K562 (cell line): ENCODE results near the gene ZNF778. TPM values are rescaled to one million over a fixed set of nuclear protein-coding genes. Genes with fewer than 3 reads are reported as not detected.

ENCODE experiments used
- ATAC-seq: fragments of 200-7000 bp; cut with Tn5 transposase; 3 replicates; pipeline ENCODE4 v1.9.1; 2020; ENCODE audit warnings: moderate library complexity
- BruUV-seq: library from RNA; stranded (reverse); fragments of 400-500 nt; replicated peaks from 2 replicates; lab custom pipeline; 2021; lab: Mats Ljungman, UMichigan
- CTCF ChIA-PET: fragments of 300-600 bp; formaldehyde crosslinking; extraction: SDS; loops from one replicate; lab custom pipeline; 2021; ENCODE audit warnings: low intra/inter-chr PET ratio; lab: Yijun Ruan, JAX
- POLR2A ChIA-PET: fragments of 300-600, 350-650 bp; sonication (Branson Sonifier 250); formaldehyde crosslinking; extraction: SDS; loops from one replicate; lab custom pipeline; 2021; ENCODE audit warnings: antibody characterized with exemption, inconsistent platforms; lab: Yijun Ruan, JAX
- DNase-seq, 4 experiments: peaks; one replicate each; pipeline versions ENCODE4 v3.0.0 to v3.0.0-alpha.2; 2011 to 2018; ENCODE audit warnings: low spot score in 3 of 4, mixed read lengths in 3 of 4; ENCODE audit errors: extremely low read depth in 1 of 4
- FAIRE-seq: peaks from 2 replicates; lab custom pipeline; 2011; peaks lifted over from hg19 to GRCh38; lab: Jason Lieb, UNC
- H2AFZ ChIP-seq: 2 replicates; pipeline ENCODE4 v1.6.0; 2011; ENCODE audit warnings: low read depth, low read length, control low read depth, inconsistent platforms
- H3K27ac ChIP-seq: fragments of 200-600 bp; 3 replicates; pipeline ENCODE4 v1.8.0; 2011; ENCODE audit warnings: low read depth, mild to moderate bottlenecking, control low read depth, inconsistent platforms, low read length, moderate library complexity, mixed read lengths; ENCODE audit errors: extremely low read depth
- H3K27me3 ChIP-seq, 2 experiments: fragments of 300-600 bp in 1 of 2; 2 replicates in 1 of 2; 3 replicates in 1 of 2; pipeline versions ENCODE4 v1.6.0 to v1.8.0; 2011; ENCODE audit warnings: inconsistent platforms in 2 of 2, low read length in 2 of 2, mild to moderate bottlenecking in 1 of 2, mixed read lengths in 1 of 2, moderate library complexity in 1 of 2; ENCODE audit not compliant: control insufficient read depth in 2 of 2, insufficient read depth in 2 of 2
- H3K36me3 ChIP-seq: fragments of 300-600 bp; 3 replicates; pipeline ENCODE4 v1.8.0; 2011; ENCODE audit warnings: mild to moderate bottlenecking, low read length, inconsistent platforms; ENCODE audit not compliant: control insufficient read depth, insufficient read depth
- H3K4me1 ChIP-seq, 2 experiments: fragments of 200-600 bp in 1 of 2; replicated peaks in 1 of 2; 2 replicates in 1 of 2; 3 replicates in 1 of 2; pipeline versions ENCODE4 v1.5.1 to v1.8.0; 2011; ENCODE audit warnings: inconsistent platforms in 2 of 2, low read length in 2 of 2, mild to moderate bottlenecking in 1 of 2, mixed read lengths in 1 of 2, moderate library complexity in 1 of 2; ENCODE audit not compliant: control insufficient read depth in 2 of 2, insufficient read depth in 2 of 2
- H3K4me2 ChIP-seq: 2 replicates; pipeline ENCODE4 v1.6.1; 2011; ENCODE audit warnings: low read length, control low read depth, inconsistent platforms, mixed read lengths; ENCODE audit not compliant: insufficient read depth
- H3K4me3 ChIP-seq: fragments of 200-600 bp; sonication (generic), shearing (Covaris generic); 2 replicates; pipeline ENCODE4 v1.5.1; 2016; ENCODE audit warnings: control low read depth, inconsistent platforms
- H3K79me2 ChIP-seq: fragments of 200-600 bp; 3 replicates; pipeline ENCODE4 v1.8.0; 2011; ENCODE audit warnings: low read length, inconsistent platforms; ENCODE audit not compliant: control insufficient read depth, insufficient read depth
- H3K9ac ChIP-seq, 2 experiments: 2 replicates each; pipeline versions ENCODE4 v1.6.0 to v1.6.1; 2011; ENCODE audit warnings: low read depth in 2 of 2, low read length in 2 of 2, control low read depth in 1 of 2, inconsistent platforms in 1 of 2, mild to moderate bottlenecking in 1 of 2, mixed read lengths in 1 of 2; ENCODE audit not compliant: insufficient read depth in 1 of 2
- H3K9me1 ChIP-seq: one replicate; pipeline ENCODE4 v1.6.0; 2011; ENCODE audit warnings: inconsistent platforms, mild to moderate bottlenecking, low read length, moderate library complexity; ENCODE audit not compliant: control insufficient read depth, insufficient read depth
- H3K9me3 ChIP-seq: replicated peaks from 2 replicates; pipeline ENCODE4 v1.5.1; 2011; ENCODE audit warnings: low read depth, low read length, inconsistent platforms; ENCODE audit not compliant: control insufficient read depth, insufficient read depth
- H4K20me1 ChIP-seq: replicated peaks from 2 replicates; pipeline ENCODE4 v1.6.1; 2011; ENCODE audit warnings: low read length, inconsistent platforms, mixed read lengths; ENCODE audit not compliant: control insufficient read depth, insufficient read depth
- ELF1 ChIP-seq: fragments of 200-800 bp; sonication (Bioruptor generic); IDR thresholded peaks from 2 replicates; pipeline ENCODE4 v1.6.1; 2016; ENCODE audit warnings: missing genetic modification characterization, missing compliant biosample characterization
- ETV1 ChIP-seq: fragments of 450-650 bp; conservative IDR thresholded peaks from 2 replicates; pipeline ENCODE4 v1.6.1; 2016; ENCODE audit warnings: missing genetic modification characterization, control low read depth, low read depth, missing compliant biosample characterization
- FOXA3 ChIP-seq, 2 experiments: fragments of 450-650 bp in 1 of 2; sonication (generic) in 1 of 2; formaldehyde crosslinking; IDR thresholded peaks in 1 of 2; conservative IDR thresholded peaks in 1 of 2; 2 replicates each; pipeline versions ENCODE4 v1.4.0 to v1.8.0; 2020 to 2022; ENCODE audit warnings: mild to moderate bottlenecking in 2 of 2, missing genetic modification reagents in 1 of 2
- HLTF ChIP-seq: fragments of 450-650 bp; IDR thresholded peaks from 2 replicates; pipeline ENCODE4 v1.6.1; 2016
- MXI1 ChIP-seq: IDR thresholded peaks from 2 replicates; pipeline ENCODE4 v1.6.1; 2011; ENCODE audit warnings: low read depth, mild to moderate bottlenecking, improper control_type of control experiment, low read length
- NR0B1 ChIP-seq: fragments of 450-650 bp; IDR thresholded peaks from one replicate; pipeline ENCODE4 v1.6.1; 2018; ENCODE audit warnings: mild to moderate bottlenecking, moderate library complexity; ENCODE audit not compliant: partially characterized antibody
- NR2F6 ChIP-seq: fragments of 450-650 bp; formaldehyde crosslinking; IDR thresholded peaks from 2 replicates; pipeline ENCODE4 v1.4.0; 2020; ENCODE audit warnings: mild to moderate bottlenecking
- XRCC3 ChIP-seq: fragments of 450-650 bp; IDR thresholded peaks from 2 replicates; pipeline ENCODE4 v1.6.1; 2017; ENCODE audit warnings: mild to moderate bottlenecking, moderate library complexity
- ZNF12 ChIP-seq: sonication (generic); formaldehyde crosslinking; IDR thresholded peaks from 2 replicates; pipeline ENCODE4 v1.4.0; 2020; ENCODE audit warnings: mild to moderate bottlenecking, missing genetic modification reagents
- ZNF165 ChIP-seq: fragments of 250-450 bp; sonication (Bioruptor Pico); IDR thresholded peaks from 2 replicates; pipeline ENCODE4 v1.4.0; 2020; ENCODE audit warnings: borderline replicate concordance
- ZNF431 ChIP-seq: sonication (generic); formaldehyde crosslinking; IDR thresholded peaks from 2 replicates; pipeline ENCODE4 v1.8.0; 2022; ENCODE audit warnings: mild to moderate bottlenecking, missing genetic modification reagents
- WGBS: fragments of 100-300 bp; shearing (Covaris generic); methylation state at CpG from one replicate; pipeline ENCODE4 v1.1.6; 2016; ENCODE audit warnings: low coverage, mixed read lengths; ENCODE audit not compliant: insufficient coverage; ENCODE audit errors: missing lambda C conversion rate; 5-methylcytosine and 5-hydroxymethylcytosine counted together
- in situ Hi-C: fragments of 300-500 bp; cut with MboI; formaldehyde crosslinking; loops from 4 replicates; pipeline ENCODE4 v1.15.0; 2018; ENCODE audit warnings: inconsistent platforms, mixed read lengths
- intact Hi-C: fragments of 100-400 bp; cut with micrococcal nuclease; formaldehyde crosslinking; loops from 2 replicates; pipeline ENCODE4 v1.14.2; 2022
- polyA plus RNA-seq, 8 experiments: library from polyadenylated mRNA; depleted of rRNA in 4 of 8; stranded (reverse) in 5 of 8; unstranded in 3 of 8; fragments of >200 nt; fragmentation: Nextera tagmentation in 2 of 8; fragmentation: Illumina TruSeq in 1 of 8; extraction: Ambion mirVana in 2 of 8; extraction: Trizol in 1 of 8; gene quantifications; 2 replicates each; pipeline versions ENCODE4 v1.2.1 to v1.2.3, GENCODE V29; 2011 to 2014; ENCODE audit warnings: inconsistent platforms in 1 of 8, missing spikeins in 1 of 8
- total RNA-seq, 7 experiments: library from RNA; depleted of rRNA in 6 of 7; stranded (reverse); fragments of >200 nt in 6 of 7; fragmentation: Illumina TruSeq in 2 of 7; extraction: Trizol in 2 of 7; gene quantifications; 2 replicates each; pipeline versions ENCODE4 v1.2.1 to v1.2.3, GENCODE V29; 2011 to 2021; ENCODE audit warnings: low replicate concordance in 1 of 7

ZNF778 gene
- total and polyA plus RNA-seq, 9 of the 15 experiments (the other 6 are each of a cell fraction or from before 2014, with no cell fraction given) = 0.70 to 60.6 (median 7.5) TPM

- intact Hi-C loops (no loop called here), in situ Hi-C loops (no loop called here)
- ATAC-seq = no peak
- 97% methylated on average over 14 of the region's 14 CpGs for WGBS
- Histone ChIP-seq H2AFZ (no peak overlapping the region), H3K9ac (no peak overlapping the region), H3K4me3 (no peak overlapping the region), H3K4me1 (no peaks in the 10 kb centered on the region), H3K9me1 (no peaks in the 10 kb centered on the region), H3K27me3 (no peaks in the 10 kb centered on the region), H3K4me2 (no peak overlapping the region), H4K20me1 (no peaks in the 10 kb centered on the region), H3K27ac (no peak overlapping the region), H3K79me2 (no peaks in the 10 kb centered on the region), H3K9me3 (peaks cover 62% of the 10 kb centered on the region), H3K36me3 (peaks cover 84% of the 10 kb centered on the region)
- CTCF ChIA-PET = no interaction called here
- FAIRE-seq = no peak
- POLR2A ChIA-PET = no interaction called here
- no peak for TF ChIP-seq XRCC3
- TF ChIP-seq NR2F6 (CRISPR knock-in tag) = no peak
- no peak for TF ChIP-seq ELF1 (tag)
- TF ChIP-seq FOXA3 (CRISPR knock-in tag; conservative IDR thresholded peaks at IDR 0.05 in 1 of 2, IDR thresholded peaks at IDR 0.05 in 1 of 2) = no peak
- TF ChIP-seq ZNF431 = no peak
- no peak for TF ChIP-seq ZNF165 (CRISPR knock-in tag)
- no peak for TF ChIP-seq HLTF
- TF ChIP-seq MXI1 = no peak
- no peak for TF ChIP-seq ETV1
- TF ChIP-seq ZNF12 = no peak
- TF ChIP-seq NR0B1 = no peak
- no TSS peak for BruUV-seq
- no peak for DNase-seq
Measured at GRCh38 chr16:89230255-89230654, 12.8 kb downstream of the ZNF778 start.
